Peyer's patch (tissue), 4 donors: ENCODE data around the gene PTPN13.

Source experiments
- POLR2A ChIP-seq, 2 donors: fragments of 450-650 bp; IDR thresholded peaks; one replicate each; pipeline ENCODE4 v1.5.1; 2017; ENCODE audit warnings: antibody characterized with exemption in 2 of 2, mild to moderate bottlenecking in 2 of 2, moderate library complexity in 2 of 2
- TF ChIP-seq, protein P1 (sequence below), 6 experiments: fragments of 450-650 bp in 4 of 6; fragments of 200-600 bp in 2 of 6; sonication (generic) in 1 of 6; IDR thresholded peaks; one replicate each; pipeline ENCODE4 v1.5.1; 2017 to 2019; ENCODE audit warnings: antibody characterized with exemption in 6 of 6, mild to moderate bottlenecking in 3 of 6, moderate library complexity in 1 of 6

GRCh38 chr4:86621435-86621834, 27.3 kb downstream of the PTPN13 start:
- TF ChIP-seq, protein P1, sequence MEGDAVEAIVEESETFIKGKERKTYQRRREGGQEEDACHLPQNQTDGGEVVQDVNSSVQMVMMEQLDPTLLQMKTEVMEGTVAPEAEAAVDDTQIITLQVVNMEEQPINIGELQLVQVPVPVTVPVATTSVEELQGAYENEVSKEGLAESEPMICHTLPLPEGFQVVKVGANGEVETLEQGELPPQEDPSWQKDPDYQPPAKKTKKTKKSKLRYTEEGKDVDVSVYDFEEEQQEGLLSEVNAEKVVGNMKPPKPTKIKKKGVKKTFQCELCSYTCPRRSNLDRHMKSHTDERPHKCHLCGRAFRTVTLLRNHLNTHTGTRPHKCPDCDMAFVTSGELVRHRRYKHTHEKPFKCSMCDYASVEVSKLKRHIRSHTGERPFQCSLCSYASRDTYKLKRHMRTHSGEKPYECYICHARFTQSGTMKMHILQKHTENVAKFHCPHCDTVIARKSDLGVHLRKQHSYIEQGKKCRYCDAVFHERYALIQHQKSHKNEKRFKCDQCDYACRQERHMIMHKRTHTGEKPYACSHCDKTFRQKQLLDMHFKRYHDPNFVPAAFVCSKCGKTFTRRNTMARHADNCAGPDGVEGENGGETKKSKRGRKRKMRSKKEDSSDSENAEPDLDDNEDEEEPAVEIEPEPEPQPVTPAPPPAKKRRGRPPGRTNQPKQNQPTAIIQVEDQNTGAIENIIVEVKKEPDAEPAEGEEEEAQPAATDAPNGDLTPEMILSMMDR (IDR thresholded peaks at IDR 0.05): no peak
- no peak for TF ChIP-seq POLR2A (IDR thresholded peaks at IDR 0.05)
